GM12872 (cell line): ENCODE results near the gene SEC31B.

Experiments
- TF ChIP-seq, protein P1 (sequence below): IDR thresholded peaks from 3 replicates; pipeline ENCODE4 v1.5.1; 2011; ENCODE audit warnings: low read depth, mild to moderate bottlenecking, low read length, moderate library complexity; ENCODE audit not compliant: insufficient read depth

Gene SEC31B

DNA sequence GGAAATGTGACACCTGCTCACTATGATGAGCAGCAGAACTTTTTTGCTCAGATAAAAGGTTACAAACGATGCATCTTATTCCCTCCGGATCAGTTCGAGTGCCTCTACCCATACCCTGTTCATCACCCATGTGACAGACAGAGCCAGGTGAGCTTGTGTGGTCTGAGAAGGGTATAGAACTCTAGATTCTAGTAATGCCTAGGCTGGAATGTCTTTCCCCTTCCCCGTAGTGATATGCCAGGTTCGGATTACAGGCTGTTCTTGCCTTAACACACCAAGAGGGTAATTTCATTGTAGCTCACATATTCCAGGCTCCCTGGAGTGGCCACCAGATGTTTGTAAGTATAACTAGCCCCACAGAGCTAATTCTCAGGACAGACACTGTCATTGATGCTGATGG, 25.3 kb upstream of the SEC31B start:
- TF ChIP-seq, protein P1, sequence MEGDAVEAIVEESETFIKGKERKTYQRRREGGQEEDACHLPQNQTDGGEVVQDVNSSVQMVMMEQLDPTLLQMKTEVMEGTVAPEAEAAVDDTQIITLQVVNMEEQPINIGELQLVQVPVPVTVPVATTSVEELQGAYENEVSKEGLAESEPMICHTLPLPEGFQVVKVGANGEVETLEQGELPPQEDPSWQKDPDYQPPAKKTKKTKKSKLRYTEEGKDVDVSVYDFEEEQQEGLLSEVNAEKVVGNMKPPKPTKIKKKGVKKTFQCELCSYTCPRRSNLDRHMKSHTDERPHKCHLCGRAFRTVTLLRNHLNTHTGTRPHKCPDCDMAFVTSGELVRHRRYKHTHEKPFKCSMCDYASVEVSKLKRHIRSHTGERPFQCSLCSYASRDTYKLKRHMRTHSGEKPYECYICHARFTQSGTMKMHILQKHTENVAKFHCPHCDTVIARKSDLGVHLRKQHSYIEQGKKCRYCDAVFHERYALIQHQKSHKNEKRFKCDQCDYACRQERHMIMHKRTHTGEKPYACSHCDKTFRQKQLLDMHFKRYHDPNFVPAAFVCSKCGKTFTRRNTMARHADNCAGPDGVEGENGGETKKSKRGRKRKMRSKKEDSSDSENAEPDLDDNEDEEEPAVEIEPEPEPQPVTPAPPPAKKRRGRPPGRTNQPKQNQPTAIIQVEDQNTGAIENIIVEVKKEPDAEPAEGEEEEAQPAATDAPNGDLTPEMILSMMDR = no peak

DNA sequence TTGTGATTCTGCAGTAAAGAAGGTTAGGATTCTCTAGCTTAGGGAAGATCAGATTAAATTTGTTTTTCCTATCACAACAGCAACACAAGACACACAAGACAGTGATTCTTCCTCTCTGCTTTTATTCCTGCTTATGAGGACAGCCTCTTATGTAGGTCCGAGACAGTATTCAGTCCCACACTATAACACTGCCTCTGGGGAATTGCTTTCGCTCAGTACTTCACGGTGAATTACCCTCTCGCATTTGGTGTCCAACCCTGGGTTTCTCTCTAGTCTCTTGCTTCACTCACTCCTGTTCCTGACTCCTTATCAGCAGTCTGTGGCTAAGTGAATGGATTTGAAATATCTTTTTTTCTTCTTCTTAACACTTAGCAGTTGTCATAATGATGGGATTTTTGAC, 17.8 kb upstream of the SEC31B start:
- TF ChIP-seq, protein P1 = no peak

DNA sequence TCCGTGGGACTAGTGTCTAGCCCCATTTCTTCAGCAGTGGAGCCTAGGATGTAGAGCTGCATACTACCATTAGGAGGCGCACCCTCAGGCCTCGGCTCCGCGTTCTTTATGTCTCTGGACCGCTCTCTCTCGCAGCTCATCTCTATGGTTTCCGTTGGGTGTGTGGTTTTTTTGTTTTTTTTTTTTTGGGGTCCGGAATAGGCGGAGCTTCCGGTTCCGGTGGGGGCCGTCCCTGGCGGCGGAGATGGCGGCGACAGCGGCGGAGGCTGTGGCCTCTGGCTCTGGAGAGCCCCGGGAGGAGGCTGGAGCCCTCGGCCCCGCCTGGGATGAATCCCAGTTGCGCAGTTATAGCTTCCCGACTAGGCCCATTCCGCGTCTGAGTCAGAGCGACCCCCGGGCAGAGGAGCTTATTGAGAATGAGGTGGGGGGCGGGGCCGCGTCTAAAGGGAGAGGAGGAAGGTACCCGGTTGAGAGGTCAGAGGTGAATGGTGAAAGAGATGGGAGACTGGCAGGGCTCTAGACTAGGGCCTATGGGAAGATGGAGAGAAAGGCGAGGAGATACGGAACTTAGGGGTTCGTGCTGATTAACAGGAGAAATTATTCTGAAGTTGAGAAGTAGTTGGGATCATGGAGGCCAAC, 16.2 kb upstream of the SEC31B start, which contains the start of gene HIF1AN:
Gene HIF1AN, plus strand, starts transcription at position 229 of the 639 bp plus-strand sequence. Its CDS starts 16 bp downstream, at position 245.
- TF ChIP-seq, protein P1 = peak; percentile 94

DNA sequence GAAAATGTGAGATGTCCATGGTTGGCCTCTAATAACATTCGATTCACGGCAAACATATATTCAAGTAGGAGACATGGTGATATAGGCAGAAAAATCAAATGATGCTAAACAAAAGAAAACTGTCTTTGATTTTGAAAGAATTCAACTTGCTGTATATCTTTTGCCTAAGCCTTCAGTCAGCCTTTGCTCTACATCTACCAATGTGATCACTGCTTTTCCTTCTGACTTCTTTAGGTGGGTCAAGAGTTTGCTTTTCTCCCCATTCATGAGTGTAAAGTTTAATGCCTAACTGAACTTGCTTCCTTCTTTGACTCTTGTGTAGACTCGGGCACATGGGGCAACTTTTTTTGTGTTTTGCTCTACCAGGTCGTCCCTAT, 15.7 kb upstream of the SEC31B start:
- TF ChIP-seq, protein P1 = no peak

DNA sequence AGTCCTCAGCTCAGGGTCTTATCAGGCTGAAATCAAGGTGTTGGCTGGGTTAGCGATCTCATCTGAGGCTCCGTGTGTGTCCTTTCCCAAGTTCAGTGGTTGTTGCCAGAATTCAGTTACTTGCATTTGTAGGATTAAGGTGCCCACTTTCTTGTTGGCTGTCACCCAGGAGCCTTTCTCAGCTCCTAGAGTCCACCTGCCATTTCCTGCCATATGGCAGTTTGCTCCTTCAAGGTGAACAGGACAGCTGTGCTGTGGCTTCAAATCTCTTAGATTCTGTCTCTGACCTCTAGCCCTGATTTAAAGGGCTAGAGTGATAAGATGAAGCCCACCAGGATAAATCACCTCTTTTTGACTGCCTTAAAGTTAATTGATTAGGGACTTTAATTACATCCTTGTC, 15.1 kb upstream of the SEC31B start:
- TF ChIP-seq, protein P1 = no peak

DNA sequence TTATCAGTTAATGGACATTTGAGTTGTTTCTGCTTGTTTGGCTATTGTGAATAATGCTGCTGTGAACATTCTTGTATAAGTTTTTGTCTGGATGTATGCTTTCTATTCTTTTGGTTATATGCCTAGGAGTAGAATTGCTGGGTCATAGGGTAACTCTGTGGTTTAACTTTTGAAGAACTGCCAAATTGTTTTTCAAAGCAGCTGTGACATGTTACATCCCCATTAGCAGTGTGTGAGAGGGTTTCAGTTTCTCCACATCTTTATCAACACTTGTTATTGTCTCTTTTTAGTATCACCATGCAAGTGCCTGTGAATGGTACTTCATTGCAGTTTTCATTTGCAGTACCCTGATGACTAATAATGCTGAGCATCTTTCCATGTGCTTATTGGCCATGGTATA, 12.1 kb upstream of the SEC31B start:
- TF ChIP-seq, protein P1 = no peak

DNA sequence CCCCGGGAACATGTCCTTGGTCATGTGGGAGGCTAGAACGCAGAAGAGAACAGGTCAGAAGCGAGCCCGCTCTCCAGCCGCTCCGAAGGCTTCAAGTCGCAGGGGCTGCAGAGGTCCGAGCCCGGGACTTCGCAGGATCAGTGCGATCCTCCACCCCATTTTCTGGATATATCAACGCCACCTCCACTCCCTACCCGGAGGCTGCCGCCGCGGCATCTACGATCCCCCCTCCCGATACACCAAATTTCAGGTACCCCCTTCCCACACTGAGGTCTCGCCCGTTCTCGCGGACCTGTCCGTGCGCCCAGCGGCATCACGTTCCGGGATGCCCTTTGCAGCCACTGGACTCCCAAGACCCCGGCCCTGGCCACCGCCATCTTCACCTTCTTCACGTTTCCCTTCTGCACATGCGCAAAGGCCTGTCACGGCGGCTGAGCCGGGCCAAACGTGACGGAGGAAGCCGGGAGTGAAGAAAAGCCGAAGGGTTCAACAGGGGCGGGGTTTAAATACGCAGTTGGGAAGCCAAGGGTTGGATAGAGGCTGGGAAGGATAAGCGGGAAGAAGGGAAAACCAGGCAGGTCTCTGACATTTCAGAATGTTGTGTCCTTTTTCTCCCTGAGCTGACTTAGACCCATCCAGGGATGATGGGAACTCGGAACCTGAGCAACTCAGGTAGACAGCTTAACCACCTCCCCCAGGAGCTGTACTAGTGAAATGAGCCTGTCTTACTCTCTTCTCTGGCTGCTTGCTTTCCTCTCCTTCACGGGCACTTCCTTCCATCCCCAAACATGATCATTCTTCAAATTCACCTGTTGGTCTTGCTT, 10.0 kb upstream of the SEC31B start, which contains the start of gene NDUFB8:
Gene NDUFB8, minus strand, starts transcription at position 397 of the 824 bp plus-strand sequence. Its CDS starts 20 bp downstream, at position 377.
- TF ChIP-seq, protein P1 = no peak
